Activated naive CD8-positive, alpha-beta T cell treated with anti-CD3 and anti-CD28 coated beads, Interleukin-2, amount 10 ng/mL, durations not matched to agents 7 days and 5 days (primary cell): ENCODE results near the gene OLFML1. TPM values are rescaled to one million over a fixed set of nuclear protein-coding genes. Genes with fewer than 3 reads are reported as not detected.

Source experiments
- ATAC-seq: fragments of 150-1000 bp; cut with Tn5 transposase; one replicate; pipeline ENCODE4 v1.10.0; 2021; ENCODE audit warnings: low read depth, moderate library complexity
- POLR2A ChIA-PET: fragments of 350-600 bp; sonication (Branson Sonifier 250); formaldehyde crosslinking; loops from one replicate; lab custom pipeline; 2021; ENCODE audit warnings: antibody characterized with exemption; lab: Charles Lee
- DNase-seq: peaks from one replicate; pipeline ENCODE4 v3.0.0; 2021
- H3K27ac Mint-ChIP-seq: one replicate; pipeline ENCODE4 v1.8.0; 2022; ENCODE audit warnings: mild to moderate bottlenecking, mixed read lengths
- H3K27me3 Mint-ChIP-seq: one replicate; pipeline ENCODE4 v1.8.0; 2022; ENCODE audit warnings: mild to moderate bottlenecking, moderate library complexity, mixed read lengths
- H3K36me3 Mint-ChIP-seq: one replicate; pipeline ENCODE4 v1.8.0; 2021; ENCODE audit warnings: mild to moderate bottlenecking, mixed read lengths
- H3K4me1 Mint-ChIP-seq: one replicate; pipeline ENCODE4 v1.8.0; 2021; ENCODE audit warnings: mixed read lengths
- H3K4me3 Mint-ChIP-seq: one replicate; pipeline ENCODE4 v1.8.0; 2022; ENCODE audit warnings: mild to moderate bottlenecking, moderate library complexity, mixed read lengths
- H3K9me3 Mint-ChIP-seq: one replicate; pipeline ENCODE4 v1.8.0; 2021; ENCODE audit warnings: mixed read lengths
- total RNA-seq, 2 experiments: library from RNA; stranded (reverse); gene quantifications; one replicate each; pipeline ENCODE4 v1.2.3, GENCODE V29; 2021

The OLFML1 gene
- total RNA-seq, result not detected

GRCh38 chr11:7485186-7486097 lies at the start of gene OLFML1:
Gene OLFML1 (plus strand): TSS chr11:7485506. CDS start chr11:7485876, 370 bp downstream.
- no peaks in the 10 kb centered on the region for H3K9me3 Mint-ChIP-seq
- POLR2A ChIA-PET, result no interaction called here
- DNase-seq, result no peak
- no peaks in the 10 kb centered on the region for H3K36me3 Mint-ChIP-seq
- H3K27ac Mint-ChIP-seq, result no peak within 1 kb of the TSS
- ATAC-seq, result no peak
- no peaks in the 10 kb centered on the region for H3K27me3 Mint-ChIP-seq
- H3K4me1 Mint-ChIP-seq, result no peaks in the 10 kb centered on the region
- H3K4me3 Mint-ChIP-seq, result no peak within 1 kb of the TSS

- DNase-seq (no peak), ATAC-seq (no peak)
- peak overlapping the region; percentile 55 for H3K4me3 Mint-ChIP-seq
- peaks cover 5% of the 10 kb centered on the region for H3K27me3 Mint-ChIP-seq
- H3K9me3 Mint-ChIP-seq, result peaks cover 4% of the 10 kb centered on the region
- POLR2A ChIA-PET, result no interaction called here
- H3K36me3 Mint-ChIP-seq, result peaks cover 5% of the 10 kb centered on the region
- H3K27ac Mint-ChIP-seq, result peak overlapping the region; percentile 80
- peaks cover 18% of the 10 kb centered on the region for H3K4me1 Mint-ChIP-seq
These were observed 49.2 kb upstream of the OLFML1 start for GRCh38 chr11:7436146-7436545.

GRCh38 chr11:7436657-7437056 lies 48.6 kb upstream of the OLFML1 start:
- H3K27ac Mint-ChIP-seq, result peak overlapping the region; percentile 80
- H3K36me3 Mint-ChIP-seq, result peaks cover 5% of the 10 kb centered on the region
- peaks cover 4% of the 10 kb centered on the region for H3K27me3 Mint-ChIP-seq
- peaks cover 4% of the 10 kb centered on the region for H3K9me3 Mint-ChIP-seq
- POLR2A ChIA-PET, result no interaction called here
- ATAC-seq (peak; percentile 95), DNase-seq (no peak)
- peak overlapping the region; percentile 55 for H3K4me3 Mint-ChIP-seq
- peaks cover 18% of the 10 kb centered on the region for H3K4me1 Mint-ChIP-seq

GRCh38 chr11:7437696-7438095 lies 47.6 kb upstream of the OLFML1 start:
- DNase-seq, result no peak
- ATAC-seq, result no peak
- peaks cover 18% of the 10 kb centered on the region for H3K4me1 Mint-ChIP-seq
- H3K27ac Mint-ChIP-seq, result no peak overlapping the region
- H3K27me3 Mint-ChIP-seq, result peaks cover 4% of the 10 kb centered on the region
- POLR2A ChIA-PET, result no interaction called here
- peaks cover 5% of the 10 kb centered on the region for H3K36me3 Mint-ChIP-seq
- H3K4me3 Mint-ChIP-seq, result no peak overlapping the region
- H3K9me3 Mint-ChIP-seq, result peaks cover 4% of the 10 kb centered on the region

- H3K9me3 Mint-ChIP-seq, result peaks cover 4% of the 10 kb centered on the region
- POLR2A ChIA-PET, result no interaction called here
- peaks cover 18% of the 10 kb centered on the region for H3K4me1 Mint-ChIP-seq
- H3K27me3 Mint-ChIP-seq, result no peaks in the 10 kb centered on the region
- no peak overlapping the region for H3K4me3 Mint-ChIP-seq
- no peak for ATAC-seq
- peaks cover 5% of the 10 kb centered on the region for H3K36me3 Mint-ChIP-seq
- DNase-seq, result no peak
- H3K27ac Mint-ChIP-seq, result no peak overlapping the region
These were observed 45.5 kb upstream of the OLFML1 start for GRCh38 chr11:7439746-7440320.

- Mint-ChIP-seq H3K27me3 (no peaks in the 10 kb centered on the region), H3K4me3 (no peak overlapping the region), H3K36me3 (no peaks in the 10 kb centered on the region), H3K27ac (no peak overlapping the region), H3K4me1 (peaks cover 7% of the 10 kb centered on the region), H3K9me3 (no peaks in the 10 kb centered on the region)
- POLR2A ChIA-PET, result interaction anchor here (0.6 kb wide), 1 partner anchor 662 kb away, joined by 3 read pairs; no protein-coding TSS in a partner anchor
- DNase-seq (peak; percentile 79), ATAC-seq (peak; percentile 79)
These were observed 42.6 kb upstream of the OLFML1 start for GRCh38 chr11:7442588-7443215.

- Mint-ChIP-seq H3K9me3 (no peaks in the 10 kb centered on the region), H3K4me3 (no peak overlapping the region), H3K36me3 (no peaks in the 10 kb centered on the region), H3K4me1 (peaks cover 4% of the 10 kb centered on the region), H3K27ac (no peak overlapping the region), H3K27me3 (no peaks in the 10 kb centered on the region)
- DNase-seq, result no peak
- POLR2A ChIA-PET, result no interaction called here
- ATAC-seq, result no peak
These were observed 41.0 kb upstream of the OLFML1 start for GRCh38 chr11:7444091-7444981.

- no peak for DNase-seq
- H3K27ac Mint-ChIP-seq, result no peak overlapping the region
- POLR2A ChIA-PET, result no interaction called here
- H3K4me3 Mint-ChIP-seq, result no peak overlapping the region
- H3K27me3 Mint-ChIP-seq, result no peaks in the 10 kb centered on the region
- H3K4me1 Mint-ChIP-seq, result peaks cover 4% of the 10 kb centered on the region
- no peaks in the 10 kb centered on the region for H3K9me3 Mint-ChIP-seq
- ATAC-seq, result no peak
- H3K36me3 Mint-ChIP-seq, result no peaks in the 10 kb centered on the region
These were observed 39.7 kb upstream of the OLFML1 start for GRCh38 chr11:7445564-7445963.

GRCh38 chr11:7448201-7448600 lies 37.1 kb upstream of the OLFML1 start:
- Mint-ChIP-seq H3K9me3 (no peaks in the 10 kb centered on the region), H3K27ac (no peak overlapping the region), H3K27me3 (no peaks in the 10 kb centered on the region), H3K4me3 (no peak overlapping the region), H3K36me3 (no peaks in the 10 kb centered on the region), H3K4me1 (no peaks in the 10 kb centered on the region)
- ATAC-seq, result no peak
- no peak for DNase-seq
- POLR2A ChIA-PET, result no interaction called here

GRCh38 chr11:7449211-7449840 lies 36.0 kb upstream of the OLFML1 start:
- Mint-ChIP-seq H3K36me3 (no peaks in the 10 kb centered on the region), H3K9me3 (no peaks in the 10 kb centered on the region), H3K4me3 (no peak overlapping the region), H3K4me1 (no peaks in the 10 kb centered on the region), H3K27ac (no peak overlapping the region), H3K27me3 (no peaks in the 10 kb centered on the region)
- POLR2A ChIA-PET, result no interaction called here
- ATAC-seq (no peak), DNase-seq (no peak)

- no peaks in the 10 kb centered on the region for H3K4me1 Mint-ChIP-seq
- no peaks in the 10 kb centered on the region for H3K9me3 Mint-ChIP-seq
- no peak overlapping the region for H3K27ac Mint-ChIP-seq
- DNase-seq (no peak), ATAC-seq (no peak)
- H3K36me3 Mint-ChIP-seq, result no peaks in the 10 kb centered on the region
- no peaks in the 10 kb centered on the region for H3K27me3 Mint-ChIP-seq
- POLR2A ChIA-PET, result no interaction called here
- no peak overlapping the region for H3K4me3 Mint-ChIP-seq
These were observed 35.5 kb upstream of the OLFML1 start for GRCh38 chr11:7449841-7450214.

GRCh38 chr11:7450836-7451235 lies 34.5 kb upstream of the OLFML1 start:
- POLR2A ChIA-PET, result no interaction called here
- no peaks in the 10 kb centered on the region for H3K4me1 Mint-ChIP-seq
- ATAC-seq (no peak), DNase-seq (no peak)
- no peaks in the 10 kb centered on the region for H3K9me3 Mint-ChIP-seq
- H3K36me3 Mint-ChIP-seq, result no peaks in the 10 kb centered on the region
- H3K27me3 Mint-ChIP-seq, result no peaks in the 10 kb centered on the region
- no peak overlapping the region for H3K27ac Mint-ChIP-seq
- no peak overlapping the region for H3K4me3 Mint-ChIP-seq
